HPDE6-E6E7 (cell line): ENCODE data around the gene ANAPC7.
"Not testable (repeated sequence)": the region's sequence is repeated elsewhere in the genome, so short reads cannot be mapped to it uniquely, and the experiment has no call there.

Experiments used
- DNase-seq: peaks from one replicate; pipeline ENCODE4 v3.0.0; 2011; ENCODE audit warnings: missing footprints; ENCODE audit errors: extremely low spot score

The ANAPC7 gene, protein sequence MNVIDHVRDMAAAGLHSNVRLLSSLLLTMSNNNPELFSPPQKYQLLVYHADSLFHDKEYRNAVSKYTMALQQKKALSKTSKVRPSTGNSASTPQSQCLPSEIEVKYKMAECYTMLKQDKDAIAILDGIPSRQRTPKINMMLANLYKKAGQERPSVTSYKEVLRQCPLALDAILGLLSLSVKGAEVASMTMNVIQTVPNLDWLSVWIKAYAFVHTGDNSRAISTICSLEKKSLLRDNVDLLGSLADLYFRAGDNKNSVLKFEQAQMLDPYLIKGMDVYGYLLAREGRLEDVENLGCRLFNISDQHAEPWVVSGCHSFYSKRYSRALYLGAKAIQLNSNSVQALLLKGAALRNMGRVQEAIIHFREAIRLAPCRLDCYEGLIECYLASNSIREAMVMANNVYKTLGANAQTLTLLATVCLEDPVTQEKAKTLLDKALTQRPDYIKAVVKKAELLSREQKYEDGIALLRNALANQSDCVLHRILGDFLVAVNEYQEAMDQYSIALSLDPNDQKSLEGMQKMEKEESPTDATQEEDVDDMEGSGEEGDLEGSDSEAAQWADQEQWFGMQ

DNA sequence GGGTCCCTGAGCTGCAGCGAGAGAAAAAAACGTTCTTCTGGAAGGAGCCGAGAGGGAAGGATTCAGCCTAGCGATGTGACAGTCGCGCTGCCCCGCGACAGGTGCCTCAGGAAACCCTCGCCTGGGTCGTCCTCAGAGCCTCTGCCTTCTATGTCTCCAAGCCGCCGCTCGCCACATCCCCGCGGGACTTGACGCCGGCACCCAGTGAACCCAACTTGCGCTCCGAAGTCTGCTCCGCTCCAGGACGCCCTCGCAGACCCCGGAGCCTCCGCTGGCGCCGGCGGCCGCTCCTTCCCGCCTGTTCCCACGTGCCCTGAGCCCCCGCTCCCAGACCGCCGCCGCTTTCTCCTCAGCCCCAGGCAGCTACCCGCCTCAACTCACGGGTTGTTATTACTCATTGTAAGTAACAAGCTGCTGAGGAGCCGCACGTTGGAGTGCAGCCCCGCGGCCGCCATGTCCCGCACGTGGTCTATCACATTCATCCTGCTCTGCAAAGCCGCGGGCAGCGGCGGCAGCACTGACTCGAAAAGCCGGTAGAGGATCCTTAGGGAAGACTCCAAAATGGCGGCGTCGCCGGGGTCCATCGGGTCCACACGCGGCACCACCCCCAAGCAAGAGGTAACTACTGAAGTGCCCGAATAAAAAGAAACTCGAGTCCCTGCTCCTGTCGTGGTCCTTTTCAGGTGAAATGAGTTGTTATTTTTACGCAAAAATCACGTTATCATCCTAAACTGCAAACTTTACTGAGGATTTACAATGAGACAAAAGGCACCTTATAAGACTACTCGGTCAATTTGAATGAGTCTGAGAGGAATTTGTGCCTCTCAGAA lies at the start of gene ANAPC7:
Gene ANAPC7, minus strand, starts transcription at position 563 of the 830 bp plus-strand sequence. Its CDS starts 81 bp downstream, at position 482.
- peak; percentile 94 for DNase-seq

DNA sequence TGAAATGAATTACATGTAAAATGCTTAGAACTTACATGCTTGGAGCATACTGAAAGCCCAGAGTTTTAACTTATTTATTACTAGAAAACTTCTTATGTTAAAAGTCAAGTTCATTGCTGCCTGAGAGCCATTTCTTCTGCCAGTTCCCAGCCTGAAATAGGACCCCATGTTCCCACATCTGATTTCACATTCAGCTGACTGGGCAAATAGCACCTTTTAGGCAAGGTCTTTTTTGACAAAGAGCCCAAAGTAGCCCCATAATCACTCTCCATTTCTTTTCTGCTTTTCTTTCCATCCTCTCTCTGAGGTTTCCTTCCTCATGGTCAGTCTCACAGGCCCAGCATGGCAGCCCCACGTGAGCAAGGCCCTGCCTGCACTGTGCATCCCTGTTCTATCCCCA lies 47.8 kb upstream of the ANAPC7 start:
- DNase-seq, result no peak

DNA sequence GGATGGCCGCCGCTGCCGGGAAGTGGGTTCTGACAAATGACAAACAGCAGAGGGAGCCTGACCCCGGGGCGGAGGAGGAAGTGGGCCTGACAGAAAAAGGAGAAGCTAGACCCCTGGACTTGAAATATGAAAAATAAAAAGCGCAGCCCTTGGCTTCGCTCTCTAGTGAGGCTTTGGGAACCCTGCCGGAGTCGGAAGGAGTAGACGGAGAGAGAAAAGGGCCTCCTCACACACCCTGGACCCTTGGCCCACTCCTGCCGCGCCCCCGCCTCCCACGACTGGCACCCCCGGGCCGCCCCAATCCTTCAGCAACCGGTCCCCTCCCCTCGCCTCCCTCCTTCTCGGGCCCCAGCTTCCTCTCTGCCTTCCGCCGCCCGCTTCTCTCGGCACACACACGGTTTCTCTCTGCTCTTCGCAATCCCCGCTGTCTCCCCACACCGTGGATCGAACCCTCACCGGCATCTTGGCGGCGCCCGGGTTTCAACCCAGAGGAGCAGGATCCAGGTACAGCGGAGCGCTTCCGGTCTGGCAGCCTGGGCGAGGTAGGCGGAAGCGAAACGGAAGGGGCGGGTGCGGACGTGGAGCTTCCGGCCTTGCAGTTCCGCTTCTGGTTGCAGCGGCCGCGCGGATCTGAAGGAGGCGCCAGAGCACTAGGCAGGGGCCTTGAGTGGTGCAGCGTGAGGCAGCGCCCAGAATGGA lies 46.4 kb upstream of the ANAPC7 start, which contains the start of gene ARPC3:
Gene ARPC3, minus strand, starts transcription at position 539 of the 699 bp plus-strand sequence. Its CDS starts 77 bp downstream, at position 462.
- peak; percentile 88 for DNase-seq

- DNase-seq, result no peak
These were observed 40.9 kb upstream of the ANAPC7 start for GRCh38 chr12:110444455-110444854.

DNA sequence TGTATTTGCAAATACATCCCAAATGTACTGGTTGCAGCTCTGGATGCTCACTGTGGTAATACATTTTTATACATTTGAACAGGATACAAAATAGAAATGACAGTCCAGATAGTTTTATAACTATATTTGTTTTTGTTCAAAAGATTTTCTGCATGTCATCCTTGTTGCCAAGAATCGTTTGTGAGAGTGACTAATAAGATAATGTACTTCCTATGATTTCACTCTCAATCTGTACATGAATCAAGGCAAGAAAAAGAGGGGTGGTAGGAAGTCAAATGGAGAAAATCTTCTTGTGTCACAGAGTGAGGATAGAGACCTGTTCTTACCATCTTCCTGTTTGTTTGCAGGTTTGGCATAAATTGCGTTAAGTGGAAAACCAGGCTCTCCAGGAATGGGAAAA lies 32.7 kb upstream of the ANAPC7 start:
- no peak for DNase-seq

GRCh38 chr12:110431957-110432587 lies 28.6 kb upstream of the ANAPC7 start:
- no peak for DNase-seq

DNA sequence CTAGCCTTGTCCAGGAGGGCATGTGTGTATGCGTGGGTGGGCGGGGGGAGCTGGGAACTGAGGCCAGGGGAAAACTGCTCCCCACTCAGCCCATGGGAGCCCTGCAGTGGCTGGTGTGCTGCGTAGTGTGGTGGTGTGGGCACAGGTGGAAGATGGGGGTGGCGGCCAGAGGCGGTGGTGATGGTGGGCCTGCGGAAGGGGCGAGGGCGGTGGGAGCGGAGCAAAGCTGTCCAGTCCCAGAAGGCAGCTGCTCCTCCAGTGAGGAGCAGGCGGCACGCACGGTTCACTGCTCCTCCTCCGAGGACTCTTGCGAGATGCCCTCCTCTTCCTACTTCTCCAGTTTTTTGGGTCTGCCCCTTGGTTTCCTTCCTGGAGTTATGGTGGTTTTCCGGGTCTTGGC lies 26.2 kb upstream of the ANAPC7 start:
- not testable (repeated sequence) for DNase-seq

GRCh38 chr12:110426406-110426805 lies 22.9 kb upstream of the ANAPC7 start:
- DNase-seq, result no peak

GRCh38 chr12:110424237-110424636 lies 20.7 kb upstream of the ANAPC7 start:
- DNase-seq, result no peak

GRCh38 chr12:110421701-110422100 lies 18.2 kb upstream of the ANAPC7 start:
- no peak for DNase-seq

GRCh38 chr12:110421159-110421661 lies 17.7 kb upstream of the ANAPC7 start:
- DNase-seq, result no peak

GRCh38 chr12:110420644-110421043 lies 17.1 kb upstream of the ANAPC7 start:
- DNase-seq, result not testable (repeated sequence)

GRCh38 chr12:110417113-110417512 lies 13.6 kb upstream of the ANAPC7 start:
- DNase-seq, result not testable (repeated sequence)

- not testable (repeated sequence) for DNase-seq
These were observed 6.6 kb upstream of the ANAPC7 start for GRCh38 chr12:110410086-110410485.

DNA sequence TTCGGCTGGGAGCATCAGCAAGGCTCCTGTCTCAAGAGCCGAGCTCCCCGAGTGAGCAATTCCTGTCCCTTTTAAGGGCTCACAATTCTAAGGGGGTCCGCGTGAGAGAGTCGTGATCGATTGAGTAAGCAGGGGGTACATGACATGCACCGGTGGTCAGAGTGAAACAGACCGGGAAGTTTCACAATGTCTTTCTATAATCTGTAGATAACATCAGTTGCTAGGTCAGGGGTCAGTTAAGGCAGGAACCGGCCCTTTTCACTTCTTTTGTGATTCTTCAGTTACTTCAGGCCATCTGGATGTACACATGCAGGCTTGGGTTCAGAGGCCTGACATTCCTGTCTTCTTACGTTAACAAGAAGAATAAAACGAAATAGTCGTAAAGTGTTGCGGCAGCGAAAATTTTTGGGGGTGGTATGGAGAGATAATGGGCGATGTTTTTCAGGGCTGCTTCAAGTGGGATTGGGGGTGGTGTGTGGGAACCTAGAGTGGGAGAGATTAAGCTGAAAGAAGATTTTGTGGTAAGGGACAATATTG lies 1.7 kb upstream of the ANAPC7 start:
- DNase-seq, result not testable (repeated sequence)

DNA sequence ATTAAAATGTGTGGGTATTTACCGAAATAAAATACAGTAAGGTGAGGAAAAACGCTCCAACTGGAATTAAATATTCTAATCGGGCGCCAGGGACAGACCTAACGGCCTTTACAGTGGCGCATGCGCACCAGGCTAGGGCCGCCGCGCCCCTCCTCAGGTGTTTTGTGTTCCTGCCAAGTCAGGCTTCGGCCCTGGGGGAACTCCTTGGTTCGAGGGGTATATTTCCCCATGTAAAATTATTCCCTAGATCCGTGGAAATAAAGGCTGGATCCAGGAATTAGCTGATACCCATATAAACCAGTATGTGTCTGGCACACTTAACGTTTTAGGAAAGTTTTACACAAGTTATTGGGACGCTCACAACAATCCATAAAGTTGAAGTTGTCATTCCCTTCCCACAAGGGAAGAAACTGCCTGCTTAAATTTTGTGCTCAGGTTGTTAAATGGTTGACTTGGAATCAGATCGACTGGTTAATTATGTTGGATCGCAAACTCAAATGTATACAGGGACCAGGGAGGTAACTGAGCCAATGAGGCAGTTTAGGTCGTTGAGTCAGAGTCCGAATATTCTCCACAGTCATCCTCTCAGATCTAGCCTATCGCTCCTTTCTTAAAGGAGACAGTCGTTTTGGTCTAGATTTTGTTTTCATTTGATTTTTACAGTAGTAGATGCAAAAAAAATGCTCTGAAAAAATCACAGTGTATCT lies 621 bp upstream of the ANAPC7 start:
- peak; percentile 84 for DNase-seq

DNA sequence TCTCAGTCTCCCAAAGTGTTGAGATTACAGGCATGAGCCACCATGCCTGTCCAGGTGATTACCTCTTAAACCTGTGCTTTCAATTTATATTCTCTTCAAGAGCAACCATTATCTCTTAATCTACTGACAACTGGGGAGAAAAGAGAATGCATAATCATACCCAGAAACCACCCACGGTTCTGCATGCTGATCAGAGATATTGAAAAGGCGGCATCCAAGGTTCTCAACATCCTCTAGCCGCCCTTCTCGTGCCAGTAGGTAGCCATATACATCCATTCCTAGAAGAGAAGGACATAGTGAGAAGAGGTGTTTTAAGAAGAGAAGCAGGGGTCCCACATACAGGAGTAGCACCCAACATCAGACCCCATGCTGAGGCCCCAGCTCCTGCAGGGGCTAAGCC lies 20.8 kb downstream of the ANAPC7 start:
- DNase-seq, result no peak

DNA sequence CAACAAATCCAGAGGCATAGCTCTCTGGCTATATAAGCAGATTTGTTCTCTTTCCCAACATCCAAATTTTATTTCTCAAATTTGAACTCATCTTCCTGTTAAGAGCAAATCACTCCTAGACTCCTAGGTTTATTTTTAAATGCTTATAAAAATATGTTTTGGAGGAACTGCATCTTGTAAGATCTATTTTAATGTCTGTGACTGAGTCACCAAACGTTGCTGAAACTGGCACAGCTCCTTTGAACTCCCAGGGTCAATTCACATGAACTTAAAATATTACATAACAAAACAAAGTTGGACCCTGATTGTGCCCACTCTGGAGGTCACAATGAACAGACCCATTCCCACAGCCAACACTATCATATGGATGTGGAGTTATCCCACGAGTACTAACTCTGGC lies 23.9 kb downstream of the ANAPC7 start:
- no peak for DNase-seq

DNA sequence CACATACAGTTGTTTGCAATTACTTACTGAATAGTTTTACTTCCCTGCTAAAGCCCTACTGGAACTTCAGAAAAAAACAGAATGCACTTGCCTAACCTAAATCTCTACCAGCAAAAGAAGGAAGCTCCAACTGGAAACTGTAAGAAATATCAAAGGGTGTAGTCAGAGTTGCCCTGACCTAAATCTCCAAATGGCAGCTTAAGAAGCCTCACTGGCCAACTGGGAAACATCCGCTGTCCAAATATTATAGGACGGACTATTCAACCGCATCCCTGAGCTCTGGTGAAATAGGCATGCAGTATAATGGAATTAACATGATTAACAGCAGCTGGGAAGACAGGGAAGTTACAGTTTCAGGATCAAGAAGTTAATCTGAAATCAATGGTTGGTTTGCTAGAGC lies 24.3 kb downstream of the ANAPC7 start:
- DNase-seq, result no peak
